Measurements from ENCODE around the gene ERBB4.
"Not testable (repeated sequence)": the region's sequence is repeated elsewhere in the genome, so short reads cannot be mapped to it uniquely, and the experiment has no call there.

The ERBB4 gene

DNA sequence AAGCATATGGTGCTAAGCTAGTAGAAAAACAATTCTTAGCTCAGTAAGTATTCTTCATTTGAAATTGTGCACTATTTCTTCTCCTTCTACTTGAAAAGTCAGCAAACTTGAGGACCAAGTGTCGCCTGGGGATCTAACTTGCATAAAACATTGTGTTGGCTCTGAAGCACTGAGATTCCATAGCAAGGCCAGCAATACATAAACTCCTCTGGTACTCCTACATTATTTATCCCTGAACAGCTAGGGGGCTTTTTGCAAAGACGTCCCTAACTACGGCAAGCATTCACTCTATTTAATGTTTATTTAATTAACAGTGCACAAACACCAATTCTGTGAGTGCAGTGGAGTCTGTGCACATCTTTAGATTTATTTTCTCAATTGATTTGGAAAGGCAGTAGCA lies 392.2 kb downstream of the ERBB4 start:
- DNase-seq (ENCODE audit: low spot score), result no peak

DNA sequence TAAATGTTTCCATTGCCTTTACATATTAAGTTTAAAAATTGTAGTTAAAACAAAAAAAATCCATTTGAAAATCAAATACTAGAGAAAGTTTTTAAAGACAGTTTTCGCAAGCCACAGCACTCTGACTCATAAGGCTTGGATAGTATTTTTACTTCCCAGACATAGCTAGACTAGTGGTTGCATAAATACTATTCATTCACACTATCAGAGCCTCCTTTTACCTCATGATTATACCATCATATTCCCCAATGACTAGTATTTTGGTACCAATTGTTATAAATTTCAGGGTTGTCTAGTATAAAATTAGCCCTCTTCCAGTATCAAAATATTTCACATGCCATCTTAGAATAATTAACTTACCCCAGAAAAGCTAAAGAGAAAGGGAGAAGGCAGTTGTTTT lies 393.5 kb downstream of the ERBB4 start:
- DNase-seq (ENCODE audit: low spot score), result no peak

DNA sequence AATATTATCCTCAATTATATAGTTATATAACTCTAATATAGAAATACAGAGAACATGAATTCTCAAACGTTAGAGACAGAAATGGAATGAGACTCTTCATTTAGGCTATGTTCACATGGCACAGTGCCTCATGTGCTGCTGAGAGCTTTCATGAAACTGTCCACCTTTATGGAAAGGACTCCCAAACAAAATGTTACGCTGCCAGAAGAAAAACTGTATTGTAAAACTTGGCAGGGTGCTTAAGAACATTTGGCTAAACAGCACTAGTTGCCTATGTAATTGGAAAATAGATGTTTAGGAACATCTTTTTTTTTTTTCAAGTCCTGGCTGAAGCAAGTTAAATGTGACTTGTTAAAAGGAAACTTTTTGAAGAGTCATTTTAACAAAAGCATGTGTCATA lies 396.0 kb downstream of the ERBB4 start:
- no peak for DNase-seq (ENCODE audit: low spot score)

DNA sequence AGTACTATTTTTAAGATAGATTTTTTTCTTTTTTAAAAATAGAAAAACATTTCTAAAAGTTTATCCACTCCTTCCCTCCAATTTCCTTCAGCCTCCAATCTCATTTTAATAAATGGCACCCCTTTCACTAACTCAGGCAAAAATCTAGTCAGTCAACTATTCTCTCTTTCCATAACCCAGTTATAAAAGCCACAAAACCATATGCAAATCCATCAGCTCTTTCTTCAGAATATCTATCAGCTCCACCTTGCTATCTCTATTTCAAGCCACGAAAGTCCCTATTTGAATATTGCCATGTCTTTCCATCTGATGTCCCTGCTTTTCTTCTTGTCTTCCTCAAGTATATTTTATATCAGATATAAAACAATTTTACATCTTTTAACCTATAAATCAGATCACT lies 397.1 kb downstream of the ERBB4 start:
- no peak for DNase-seq (ENCODE audit: low spot score)

DNA sequence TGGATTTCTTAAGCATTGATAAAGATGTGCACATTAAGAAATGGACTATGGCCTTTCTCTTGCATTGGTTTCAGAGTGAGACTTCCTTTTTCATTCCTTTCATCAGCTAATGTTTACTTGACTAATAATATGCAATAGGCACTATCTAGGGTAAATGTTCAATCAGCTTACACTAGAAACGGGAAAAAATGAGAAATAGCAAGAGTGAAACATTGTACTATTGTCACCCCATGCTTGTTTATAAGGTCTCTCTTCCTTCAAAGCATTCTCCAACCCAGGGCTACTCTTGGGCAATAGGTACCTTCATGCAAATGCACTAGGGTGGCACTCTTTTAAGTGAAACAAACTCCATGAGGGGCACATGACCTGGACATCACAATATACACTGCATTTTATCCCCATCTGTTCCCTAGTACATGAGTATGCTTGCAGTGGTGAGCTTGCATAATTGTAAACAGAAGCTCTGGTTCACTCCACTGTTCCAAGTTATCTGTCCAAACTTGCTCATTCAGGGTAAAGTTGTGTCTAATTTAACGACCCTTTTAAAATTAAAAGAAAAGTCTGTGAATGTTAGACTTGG lies 402.3 kb downstream of the ERBB4 start:
- no peak for DNase-seq (ENCODE audit: low spot score)

DNA sequence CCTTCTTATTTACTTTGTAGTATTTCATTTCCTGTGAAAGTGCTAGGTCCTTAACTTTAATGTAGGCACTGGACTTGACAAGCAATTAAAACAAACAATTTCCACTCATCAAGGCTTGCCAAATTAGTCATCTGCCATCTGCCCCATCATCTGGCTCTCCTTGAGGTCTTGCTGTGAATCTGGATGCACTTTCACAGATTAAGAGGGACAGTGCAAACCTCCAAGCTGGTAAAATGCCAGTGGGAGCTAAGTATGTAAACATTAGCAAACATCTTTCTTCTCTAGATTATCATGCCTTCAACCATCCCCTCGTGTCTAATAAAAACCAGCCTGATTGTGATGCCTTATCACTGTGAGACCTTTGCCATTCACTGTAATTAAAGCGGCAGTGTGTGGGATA lies 402.9 kb downstream of the ERBB4 start:
- no peak for DNase-seq (ENCODE audit: low spot score)

DNA sequence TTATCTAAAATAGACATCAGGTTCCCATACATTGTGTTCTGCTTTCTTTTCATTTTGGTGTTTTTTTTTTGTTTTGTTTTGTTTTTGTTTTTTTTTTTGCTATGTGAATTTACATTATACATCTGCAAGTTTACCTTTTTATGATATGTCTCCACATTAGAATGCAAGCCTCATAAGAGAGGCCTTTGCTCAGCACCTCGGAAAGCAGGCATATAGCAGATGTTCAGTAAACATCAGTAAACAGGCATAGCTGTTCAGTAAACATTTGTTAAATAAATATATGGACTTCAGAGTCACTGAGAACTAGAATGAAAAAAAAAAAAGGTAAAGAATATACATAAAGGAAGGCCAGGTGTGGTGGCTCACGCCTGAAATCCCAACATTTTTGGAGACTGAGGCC lies 405.3 kb downstream of the ERBB4 start:
- DNase-seq (ENCODE audit: low spot score), result no peak

DNA sequence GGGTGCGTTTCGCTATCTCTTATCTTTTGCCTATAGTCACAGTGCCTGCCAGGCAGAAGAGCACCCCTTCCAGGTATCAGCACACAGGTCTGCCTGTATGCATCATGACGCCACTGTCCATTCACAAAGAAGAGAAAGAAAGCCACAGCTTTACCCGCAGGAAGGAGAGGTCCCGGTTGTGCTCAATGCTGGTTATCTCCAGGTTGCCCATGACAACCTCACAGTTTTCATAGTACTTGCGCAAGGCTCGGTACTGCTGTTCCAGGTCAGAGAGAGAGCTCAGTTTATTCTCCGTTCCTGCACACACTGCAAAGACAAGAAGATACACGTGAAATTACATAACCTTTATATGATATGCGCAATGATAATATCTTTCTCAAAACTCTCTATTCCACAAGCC lies 414.0 kb downstream of the ERBB4 start:
- no peak for DNase-seq (ENCODE audit: low spot score)

DNA sequence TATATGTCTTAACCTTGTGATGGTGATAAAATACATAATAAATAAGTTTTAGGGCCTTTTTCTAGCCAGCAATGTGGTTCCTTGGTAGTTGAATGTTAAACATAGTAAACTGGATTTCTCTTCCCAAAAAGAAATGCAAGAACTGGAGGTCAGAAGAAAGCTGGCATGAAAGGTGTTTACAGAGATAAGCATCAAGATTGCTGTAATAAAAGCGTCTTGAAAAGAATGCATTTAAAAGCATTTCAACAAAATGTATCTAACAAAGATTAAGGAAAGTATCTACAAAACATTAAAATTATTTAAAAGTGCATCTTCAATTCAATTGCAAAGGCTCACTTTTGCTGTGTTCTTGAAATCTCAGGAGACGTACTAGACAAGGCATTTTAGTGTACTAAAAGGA lies 419.0 kb downstream of the ERBB4 start:
- no peak for DNase-seq (ENCODE audit: low spot score)

DNA sequence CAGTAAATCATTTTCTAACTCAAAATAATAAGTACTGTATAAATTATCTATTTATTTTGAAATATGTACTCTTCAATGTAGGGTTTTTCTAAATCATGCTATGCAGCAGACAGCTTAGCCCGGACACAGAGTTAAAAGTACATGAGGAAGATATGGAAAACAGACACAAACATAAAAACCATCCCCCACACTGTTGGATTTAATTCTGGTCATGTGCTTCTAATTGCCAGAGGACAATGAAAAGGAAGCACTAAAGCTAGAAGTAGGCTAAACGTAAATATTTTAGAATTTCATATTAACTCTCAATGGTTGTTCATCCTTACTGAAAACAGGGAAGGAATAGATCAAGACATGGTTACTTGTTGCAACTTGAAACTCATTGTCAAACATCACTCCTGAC lies 420.7 kb downstream of the ERBB4 start:
- no peak for DNase-seq (ENCODE audit: low spot score)

DNA sequence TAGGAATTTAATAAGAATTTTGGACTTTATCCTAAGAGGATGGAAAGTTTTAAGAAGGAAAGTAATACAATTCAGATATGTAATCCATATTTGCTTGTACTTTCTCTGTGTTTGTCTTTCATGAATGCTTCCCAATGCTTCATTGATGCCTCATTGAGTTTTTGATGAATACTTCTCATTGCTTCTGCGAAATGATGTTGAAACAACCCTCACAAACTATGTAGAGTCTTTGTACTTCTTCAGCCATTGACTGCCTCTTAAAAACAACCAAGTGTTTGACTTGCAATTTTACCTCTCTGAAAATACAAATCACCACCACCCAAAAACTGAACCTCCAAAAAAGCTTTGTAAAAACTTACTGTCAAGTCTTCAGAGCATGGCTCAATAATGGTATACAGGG lies 424.1 kb downstream of the ERBB4 start:
- DNase-seq (ENCODE audit: low spot score), result no peak

DNA sequence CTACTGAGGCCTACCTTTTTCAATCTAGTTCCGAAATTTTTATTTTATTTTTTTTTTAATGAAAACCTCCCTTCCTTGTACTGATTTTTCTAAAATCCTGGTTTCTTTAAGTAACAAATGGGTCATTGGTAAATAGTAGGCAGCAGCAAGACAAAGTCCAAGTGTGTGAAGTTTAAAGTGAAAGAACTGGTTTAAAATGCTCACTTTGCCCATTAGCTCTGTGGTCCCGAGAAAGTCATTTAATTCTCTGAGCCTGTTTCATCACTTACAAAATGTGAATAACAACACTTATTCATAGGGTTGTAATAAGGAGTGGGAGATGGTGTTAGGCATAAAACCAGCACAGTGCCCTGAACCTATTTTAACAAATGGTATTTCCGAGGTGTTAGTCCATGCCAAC lies 426.2 kb downstream of the ERBB4 start:
- DNase-seq (ENCODE audit: low spot score), result no peak

DNA sequence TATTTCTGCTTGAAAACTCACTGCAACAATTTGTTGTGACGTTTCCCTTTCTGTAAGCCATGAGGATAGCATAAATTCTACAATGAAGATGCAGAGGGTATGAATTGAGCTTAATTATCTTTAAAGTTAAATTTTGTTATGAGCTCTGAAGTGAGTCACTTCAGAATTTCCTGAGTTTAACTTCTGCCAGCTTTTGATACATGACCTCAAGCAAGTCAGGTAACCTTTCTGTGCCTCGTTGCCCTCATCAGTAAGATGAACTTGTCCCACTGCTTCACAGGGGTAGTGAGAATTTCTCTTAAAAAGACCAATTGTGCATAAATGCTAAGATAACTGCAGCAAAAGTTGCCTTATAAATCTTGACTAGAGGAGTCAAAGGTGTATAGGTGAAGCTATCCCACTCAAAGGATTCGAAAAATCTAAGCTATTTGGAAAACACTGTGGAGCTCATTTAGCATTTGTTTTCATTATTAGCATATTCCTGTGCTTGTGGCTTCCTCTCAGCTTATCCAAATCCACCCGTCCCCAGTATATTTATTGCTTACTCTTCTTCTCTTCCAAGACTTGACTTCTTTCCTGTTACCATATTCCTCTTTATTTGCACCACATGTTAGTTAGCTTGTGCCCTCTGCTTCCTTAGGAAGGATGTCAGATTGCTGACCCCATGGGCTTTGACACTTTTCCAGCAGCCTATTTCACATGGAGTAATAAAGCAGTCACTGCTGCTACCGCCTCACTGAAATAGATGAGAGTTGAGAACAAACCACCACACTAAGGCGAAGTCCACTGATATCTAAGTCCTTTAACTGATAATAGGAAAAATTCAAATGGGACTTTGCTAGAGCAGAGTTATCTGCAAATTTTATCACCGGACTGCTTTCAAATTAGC lies 428.6 kb downstream of the ERBB4 start:
- DNase-seq (ENCODE audit: low spot score), result no peak

DNA sequence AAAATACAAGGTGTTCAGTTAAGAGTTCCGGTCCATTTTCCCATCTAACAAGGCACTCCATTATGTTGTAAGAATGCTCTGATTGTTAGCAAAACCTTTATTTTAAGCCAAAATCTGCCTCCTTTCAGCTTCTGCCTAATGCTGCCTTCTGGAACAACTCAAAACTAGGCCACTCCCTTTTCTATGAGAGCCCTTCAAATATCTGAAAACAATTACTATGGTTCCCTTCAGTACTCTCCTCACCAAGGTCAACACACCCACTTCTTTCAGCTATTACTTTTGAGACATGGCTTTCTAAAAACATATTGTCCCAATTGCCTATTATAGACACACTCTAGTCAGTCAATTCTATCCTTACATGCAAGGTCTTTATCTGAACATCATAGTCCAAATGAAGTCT lies 429.4 kb downstream of the ERBB4 start:
- no peak for DNase-seq (ENCODE audit: low spot score)

DNA sequence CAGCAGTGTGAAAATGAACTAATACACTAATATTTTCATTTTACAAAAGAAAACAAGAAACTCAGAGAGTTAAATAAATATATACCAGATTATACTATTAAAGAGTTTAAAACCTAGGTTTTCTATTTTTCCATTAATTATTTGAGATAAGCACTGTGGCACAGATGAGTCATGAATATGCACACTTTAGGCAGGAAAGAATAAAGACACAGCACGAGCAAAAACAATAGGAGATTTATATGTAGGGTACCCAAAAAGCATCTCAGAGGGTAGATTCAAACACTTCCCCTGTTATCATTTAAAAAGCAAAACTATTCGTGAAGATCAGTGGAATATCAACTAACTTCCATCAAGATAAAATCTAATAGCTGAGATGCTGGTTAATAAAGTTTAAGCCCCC lies 430.6 kb downstream of the ERBB4 start:
- DNase-seq (ENCODE audit: low spot score), result no peak

DNA sequence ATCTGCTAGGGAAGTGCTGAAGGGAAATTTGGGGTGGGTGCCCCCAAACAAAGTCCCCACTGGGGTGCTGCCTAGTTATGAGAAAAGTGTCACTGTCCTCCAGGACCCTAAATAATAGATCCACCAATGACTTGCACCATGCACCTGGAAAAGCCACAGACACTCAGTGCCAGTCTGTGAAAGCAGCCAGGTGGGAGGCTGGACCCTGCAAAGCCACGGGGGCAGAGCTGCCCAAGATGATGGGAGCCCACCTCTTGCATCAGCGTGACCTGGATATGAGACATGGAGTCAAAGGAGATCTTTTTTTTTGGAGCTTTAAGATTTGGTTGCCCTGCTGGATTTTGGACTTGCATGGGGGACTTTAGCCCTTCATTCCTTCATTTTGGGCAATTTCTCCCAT lies 431.6 kb downstream of the ERBB4 start:
- no peak for DNase-seq (ENCODE audit: low spot score)

DNA sequence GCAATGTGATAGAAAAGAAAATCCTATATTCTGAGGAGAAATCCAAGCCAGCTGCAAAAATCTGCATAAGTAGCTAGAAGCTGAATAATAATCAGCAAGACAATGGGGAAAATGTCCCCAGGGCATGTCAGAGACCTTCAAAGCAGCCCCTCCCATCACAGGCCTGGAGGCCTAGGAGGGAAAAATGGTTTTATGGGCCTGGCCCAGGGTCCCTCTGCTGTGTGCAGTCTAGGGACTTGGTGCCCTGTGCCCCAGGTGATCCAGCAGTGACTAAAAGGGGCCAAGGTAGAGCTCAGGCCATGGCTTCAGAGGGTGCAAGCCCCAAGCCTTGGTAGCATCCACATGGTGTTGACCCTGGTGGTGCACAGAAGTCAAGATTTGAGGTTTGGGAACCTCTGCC lies 432.1 kb downstream of the ERBB4 start:
- DNase-seq (ENCODE audit: low spot score), result not testable (repeated sequence)

DNA sequence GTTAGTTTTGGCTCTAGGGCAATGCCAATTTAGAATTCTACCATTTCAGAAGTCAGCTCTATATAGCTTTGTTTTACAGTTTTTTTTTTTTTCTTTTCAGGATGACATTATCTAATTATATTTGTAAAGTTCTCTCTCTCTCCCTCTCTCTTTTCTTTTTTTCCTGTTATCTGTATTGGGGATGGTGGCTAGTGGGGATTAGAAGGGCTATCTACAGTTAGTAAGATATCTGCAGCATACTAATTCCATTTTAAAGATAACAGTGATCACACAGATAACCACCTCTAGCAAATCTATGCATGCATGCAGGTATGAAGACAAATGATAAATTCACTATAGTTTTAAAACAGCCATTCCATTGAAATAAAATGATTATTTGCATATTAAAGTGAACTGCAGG lies 438.9 kb downstream of the ERBB4 start:
- no peak for DNase-seq (ENCODE audit: low spot score)

DNA sequence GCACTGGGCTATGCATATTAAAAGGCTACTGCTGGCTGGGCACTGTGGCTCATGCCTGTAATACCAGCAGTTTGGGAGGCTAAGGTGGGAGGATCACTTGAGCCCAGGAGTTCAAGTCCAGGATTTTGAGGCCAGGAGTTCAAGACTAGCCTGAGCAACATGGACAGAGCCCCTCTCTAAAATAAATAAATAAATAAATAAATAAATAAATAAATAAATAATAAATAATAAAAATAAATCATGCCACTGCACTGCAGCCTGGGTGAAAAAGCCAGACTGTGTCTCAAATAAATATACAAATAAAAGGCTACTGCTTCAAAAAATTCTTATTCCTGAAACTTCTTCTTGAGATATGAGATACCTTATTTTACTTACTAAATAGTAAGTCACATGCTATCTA lies 439.6 kb downstream of the ERBB4 start:
- no peak for DNase-seq (ENCODE audit: low spot score)

DNA sequence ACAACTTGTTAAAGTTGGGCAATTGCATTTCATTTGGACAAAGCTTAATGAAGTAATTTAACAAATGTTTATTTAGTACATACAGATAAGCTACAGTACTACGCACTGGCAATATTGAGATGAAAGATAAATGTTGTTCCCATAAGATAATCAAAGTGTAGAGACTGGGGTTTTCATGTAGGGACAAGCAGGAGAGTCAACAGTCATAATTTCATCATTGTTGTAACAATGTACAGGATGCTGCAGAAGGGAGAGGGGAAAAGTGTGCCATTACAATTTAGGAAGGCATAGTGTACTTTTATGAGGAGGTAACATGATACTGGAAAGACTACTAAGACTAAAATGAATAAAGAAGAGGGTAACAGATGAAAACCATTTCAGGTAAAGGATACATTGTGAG lies 441.6 kb downstream of the ERBB4 start:
- DNase-seq (ENCODE audit: low spot score), result no peak

DNA sequence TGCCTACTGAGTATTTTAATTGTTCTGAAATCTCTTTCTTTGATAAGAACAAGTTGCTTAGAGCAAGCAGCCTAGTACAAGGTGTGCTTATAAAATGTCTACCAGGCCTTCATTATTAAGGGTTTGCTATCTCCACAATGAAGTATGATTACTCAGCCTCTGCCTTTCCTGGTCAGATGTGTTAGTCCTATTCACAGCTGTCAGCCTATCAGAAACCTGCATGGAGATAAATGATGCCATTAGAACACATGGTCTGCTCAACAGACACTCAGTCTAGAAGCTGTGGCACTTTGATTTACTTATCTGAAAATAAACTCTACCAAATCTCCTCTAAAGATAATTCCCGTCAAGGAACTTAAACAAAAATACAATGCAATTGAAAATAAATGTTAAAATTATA lies 448.7 kb downstream of the ERBB4 start:
- DNase-seq (ENCODE audit: low spot score), result no peak

DNA sequence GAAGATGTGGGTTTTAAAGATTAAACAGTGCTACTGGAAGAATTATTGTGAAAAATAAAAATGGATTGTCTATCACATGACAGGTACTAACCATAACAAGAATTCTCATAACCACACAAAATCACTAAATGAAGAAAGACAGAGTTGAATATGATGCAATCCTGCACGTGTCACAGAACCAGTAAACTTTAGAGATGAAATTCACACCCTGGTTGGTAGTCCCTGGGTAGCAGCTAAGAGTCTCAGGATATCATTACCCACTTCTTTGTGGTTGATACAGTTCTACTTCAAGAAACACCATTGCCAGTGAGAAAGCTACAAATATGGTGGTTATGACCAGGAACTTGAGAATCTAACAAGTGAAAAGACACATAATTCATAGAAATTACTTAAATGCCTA lies 450.2 kb downstream of the ERBB4 start:
- no peak for DNase-seq (ENCODE audit: low spot score)

DNA sequence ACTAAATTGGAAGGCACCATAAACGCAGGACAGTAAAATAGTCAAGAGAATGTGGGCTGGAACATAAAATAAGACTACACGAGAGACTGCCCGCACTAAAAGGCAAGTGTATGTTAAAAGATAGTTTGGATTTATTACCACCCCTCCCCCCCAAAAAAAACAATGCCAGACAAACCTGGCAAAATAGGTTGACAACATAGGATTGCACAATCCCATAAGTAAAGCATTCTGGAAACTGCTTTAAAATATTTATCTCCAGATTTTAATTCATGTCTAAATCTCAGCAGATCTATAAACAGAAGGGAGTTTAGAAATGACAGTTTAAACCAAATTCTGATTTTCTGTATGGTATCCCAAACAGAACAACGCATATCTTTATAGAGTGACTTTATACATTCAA lies 455.1 kb downstream of the ERBB4 start:
- DNase-seq (ENCODE audit: low spot score), result no peak

DNA sequence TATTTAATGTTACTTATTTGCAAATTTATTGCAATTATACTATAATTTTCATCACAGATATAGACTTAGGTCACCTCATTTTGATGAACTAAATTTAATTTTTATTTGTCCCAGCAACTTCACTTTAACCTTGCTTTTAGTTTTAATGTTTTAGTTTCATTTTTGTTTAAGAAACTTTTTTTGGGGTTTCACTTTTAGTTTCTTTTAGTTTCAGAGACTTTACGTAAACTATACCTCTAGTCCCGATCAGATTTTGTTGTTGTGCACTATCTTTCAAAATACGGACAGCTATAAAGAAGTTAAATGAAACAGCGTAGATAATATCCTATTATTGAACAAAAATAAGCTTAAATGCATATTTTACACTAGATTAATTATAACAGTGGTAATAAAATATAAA lies 460.5 kb downstream of the ERBB4 start:
- DNase-seq (ENCODE audit: low spot score), result no peak
